Nephron (organoid): Measurements from ENCODE around the gene MTRF1.
A peak's percentile ranks its signal among the peaks of the same experiment; 100 is the strongest.

ENCODE experiments used
- H3K27ac Mint-ChIP-seq, 3 experiments: 2 replicates each; pipeline ENCODE4 v1.8.0; 2020; ENCODE audit warnings: mixed read lengths in 3 of 3, mild to moderate bottlenecking in 2 of 3, moderate library complexity in 1 of 3
- H3K27me3 Mint-ChIP-seq: 2 replicates; pipeline ENCODE4 v1.8.0; 2021; ENCODE audit warnings: low read depth, mild to moderate bottlenecking, moderate library complexity, mixed read lengths
- H3K36me3 Mint-ChIP-seq: 2 replicates; pipeline ENCODE4 v1.8.0; 2020; ENCODE audit warnings: low read depth, mixed read lengths
- H3K4me1 Mint-ChIP-seq: 2 replicates; pipeline ENCODE4 v1.8.0; 2020; ENCODE audit warnings: mixed read lengths
- H3K4me3 Mint-ChIP-seq, 3 experiments: 2 replicates each; pipeline ENCODE4 v1.8.0; 2020; ENCODE audit warnings: mild to moderate bottlenecking in 3 of 3, mixed read lengths in 3 of 3, moderate library complexity in 2 of 3
- H3K9me3 Mint-ChIP-seq: 2 replicates; pipeline ENCODE4 v1.8.0; 2020; ENCODE audit warnings: mixed read lengths
- TF ChIP-seq, protein P1 (sequence below), 3 experiments: fragments of 200-600 bp; sonication (generic); IDR thresholded peaks; one replicate each; pipeline ENCODE4 v1.5.0; 2021; ENCODE audit warnings: antibody characterized with exemption in 3 of 3; ENCODE audit not compliant: unreplicated experiment in 3 of 3

Gene MTRF1

DNA sequence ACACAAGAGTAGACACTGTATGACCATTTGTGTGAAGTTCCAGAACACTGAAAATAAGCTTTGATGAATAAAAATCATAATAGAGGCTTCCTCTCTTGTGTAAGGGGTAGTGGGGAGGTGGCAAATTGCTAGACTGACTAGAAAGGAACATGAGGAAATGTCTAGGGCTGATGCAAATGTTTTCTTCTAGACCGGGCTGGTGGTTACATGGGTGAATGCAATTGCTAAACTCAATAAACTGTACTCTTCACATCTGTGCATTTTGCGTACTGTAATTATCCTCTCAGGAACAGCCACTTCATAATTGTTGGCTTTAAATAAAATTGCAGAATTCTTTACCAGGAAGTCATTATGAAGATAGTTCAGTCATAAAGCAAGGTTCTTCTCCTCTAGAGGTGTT lies 63.9 kb downstream of the MTRF1 start:
- Mint-ChIP-seq H3K9me3 (peaks cover 3% of the 10 kb centered on the region), H3K4me3 (no peak overlapping the region), H3K27ac (no peak overlapping the region), H3K4me1 (peaks cover 11% of the 10 kb centered on the region), H3K36me3 (peaks cover 1% of the 10 kb centered on the region), H3K27me3 (no peaks in the 10 kb centered on the region)
- TF ChIP-seq, protein P1, sequence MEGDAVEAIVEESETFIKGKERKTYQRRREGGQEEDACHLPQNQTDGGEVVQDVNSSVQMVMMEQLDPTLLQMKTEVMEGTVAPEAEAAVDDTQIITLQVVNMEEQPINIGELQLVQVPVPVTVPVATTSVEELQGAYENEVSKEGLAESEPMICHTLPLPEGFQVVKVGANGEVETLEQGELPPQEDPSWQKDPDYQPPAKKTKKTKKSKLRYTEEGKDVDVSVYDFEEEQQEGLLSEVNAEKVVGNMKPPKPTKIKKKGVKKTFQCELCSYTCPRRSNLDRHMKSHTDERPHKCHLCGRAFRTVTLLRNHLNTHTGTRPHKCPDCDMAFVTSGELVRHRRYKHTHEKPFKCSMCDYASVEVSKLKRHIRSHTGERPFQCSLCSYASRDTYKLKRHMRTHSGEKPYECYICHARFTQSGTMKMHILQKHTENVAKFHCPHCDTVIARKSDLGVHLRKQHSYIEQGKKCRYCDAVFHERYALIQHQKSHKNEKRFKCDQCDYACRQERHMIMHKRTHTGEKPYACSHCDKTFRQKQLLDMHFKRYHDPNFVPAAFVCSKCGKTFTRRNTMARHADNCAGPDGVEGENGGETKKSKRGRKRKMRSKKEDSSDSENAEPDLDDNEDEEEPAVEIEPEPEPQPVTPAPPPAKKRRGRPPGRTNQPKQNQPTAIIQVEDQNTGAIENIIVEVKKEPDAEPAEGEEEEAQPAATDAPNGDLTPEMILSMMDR (IDR thresholded peaks at IDR 0.05; ENCODE audit: unreplicated experiment in 3 of 3) = no peak

DNA sequence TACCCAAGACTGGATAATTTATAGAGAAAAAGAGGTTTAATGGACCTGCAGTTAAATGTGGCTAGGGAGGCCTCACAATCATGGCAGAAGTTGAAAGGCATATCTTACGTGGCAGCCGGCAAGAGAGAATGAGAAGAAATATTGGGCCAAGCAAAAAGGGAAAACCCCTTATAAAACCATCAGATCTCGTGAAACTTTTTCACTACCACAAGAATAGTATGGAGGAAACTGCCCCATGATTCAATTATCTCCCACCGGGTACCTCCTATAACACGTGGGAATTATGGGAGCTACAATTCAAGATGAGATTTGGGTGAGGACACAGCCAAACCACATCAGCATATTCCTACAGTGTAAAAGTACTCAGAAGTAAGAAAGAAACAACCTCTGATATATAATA lies 64.3 kb downstream of the MTRF1 start:
- Mint-ChIP-seq H3K4me3 (no peak overlapping the region), H3K27me3 (no peaks in the 10 kb centered on the region), H3K9me3 (peaks cover 6% of the 10 kb centered on the region), H3K4me1 (peaks cover 11% of the 10 kb centered on the region), H3K27ac (no peak overlapping the region), H3K36me3 (peaks cover 6% of the 10 kb centered on the region)
- TF ChIP-seq, protein P1 (IDR thresholded peaks at IDR 0.05; ENCODE audit: unreplicated experiment in 3 of 3) = no peak

DNA sequence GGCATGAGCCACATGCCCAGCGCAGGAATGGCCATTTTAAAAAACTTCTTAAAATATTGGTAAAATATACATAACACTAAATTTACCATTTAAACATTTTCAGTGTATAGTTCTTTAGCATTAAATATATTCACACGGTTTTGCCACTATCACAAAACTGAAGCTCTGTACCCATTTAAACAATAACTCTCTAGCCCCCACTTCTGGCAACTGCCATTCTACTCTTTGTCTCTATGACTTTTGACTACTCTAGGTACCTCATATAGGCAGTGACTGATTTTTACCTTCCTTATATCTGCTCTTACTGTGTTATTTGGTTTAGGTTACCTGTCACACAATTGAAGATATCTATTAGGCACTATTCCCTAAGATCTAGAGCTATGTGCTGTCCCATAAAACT lies 66.8 kb downstream of the MTRF1 start:
- Mint-ChIP-seq H3K27ac (no peak overlapping the region), H3K4me3 (peak overlapping the region in 2 of 3 experiments; percentile 4 to 9), H3K4me1 (peaks cover 17% of the 10 kb centered on the region), H3K27me3 (no peaks in the 10 kb centered on the region), H3K36me3 (peaks cover 27% of the 10 kb centered on the region), H3K9me3 (peaks cover 22% of the 10 kb centered on the region)
- TF ChIP-seq, protein P1 (IDR thresholded peaks at IDR 0.05; ENCODE audit: unreplicated experiment in 3 of 3) = no peak

DNA sequence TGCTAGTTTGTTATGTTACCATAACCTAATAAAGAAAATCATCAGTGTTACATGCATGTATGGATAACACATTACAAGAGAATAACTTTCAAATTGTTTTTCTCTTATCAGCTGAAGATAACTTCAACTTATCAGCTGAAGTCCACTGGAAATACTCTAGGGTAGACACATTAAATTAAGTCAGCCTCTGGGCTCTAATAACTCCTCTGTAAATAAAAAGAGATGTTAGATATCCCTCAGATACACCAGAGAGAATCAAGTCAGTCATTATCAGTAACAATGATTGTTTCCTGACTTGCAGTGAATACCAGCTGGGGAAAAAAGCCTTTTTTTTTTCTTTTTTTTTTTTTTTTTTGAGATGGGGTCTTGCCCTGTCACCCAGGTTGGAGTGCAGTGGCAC lies 67.4 kb downstream of the MTRF1 start:
- TF ChIP-seq, protein P1 (IDR thresholded peaks at IDR 0.05; ENCODE audit: unreplicated experiment in 3 of 3) = no peak
- Mint-ChIP-seq H3K27me3 (no peaks in the 10 kb centered on the region), H3K9me3 (peaks cover 23% of the 10 kb centered on the region), H3K36me3 (peaks cover 29% of the 10 kb centered on the region), H3K4me1 (peaks cover 18% of the 10 kb centered on the region), H3K27ac (no peak overlapping the region), H3K4me3 (peak overlapping the region in 2 of 3 experiments; percentile 11 to 62)

DNA sequence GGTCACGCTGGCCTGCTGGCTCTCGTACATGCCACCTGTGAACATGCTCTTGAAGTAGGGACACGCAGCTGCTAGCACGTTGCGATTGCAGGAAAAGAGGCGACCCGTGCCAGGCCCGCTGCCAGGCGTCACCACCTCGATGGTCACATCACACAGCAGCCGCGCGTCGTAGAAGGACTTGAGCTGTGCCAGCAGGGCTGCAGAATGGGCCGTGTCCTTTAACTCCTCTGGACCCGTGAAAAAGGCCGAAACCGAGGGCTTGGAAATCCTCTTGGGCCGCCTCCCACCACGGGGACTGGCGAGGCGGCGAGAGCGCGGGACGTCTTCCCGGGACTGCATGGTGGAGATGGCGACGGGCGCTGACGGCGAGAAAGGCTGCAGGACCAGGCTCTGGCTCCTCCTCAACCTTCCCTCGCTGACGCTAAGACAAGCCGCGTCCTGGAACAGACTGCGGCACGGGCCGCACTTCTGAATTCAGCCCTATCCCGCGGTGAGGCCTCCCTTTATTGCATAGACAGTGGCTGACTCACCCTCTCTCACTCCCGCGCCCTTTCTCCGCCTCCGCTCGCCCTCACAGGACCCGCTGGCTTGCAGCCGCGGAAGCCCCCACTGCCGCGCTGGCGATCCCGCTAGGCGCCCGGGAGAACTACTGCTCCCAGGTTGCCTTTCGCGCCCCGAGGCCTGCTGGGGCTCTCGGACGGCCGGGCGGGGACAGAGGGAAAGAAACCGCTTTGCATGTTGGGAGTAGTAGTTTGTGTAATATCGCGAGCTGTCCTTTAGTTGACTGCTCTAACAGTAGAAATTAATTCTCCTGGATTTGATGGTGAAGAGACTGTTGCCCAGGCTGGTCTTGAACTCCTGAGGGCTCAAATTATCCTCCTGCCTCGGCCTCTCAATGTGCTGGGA lies 69.2 kb downstream of the MTRF1 start, which contains the start of gene KBTBD7:
Gene KBTBD7, minus strand, starts transcription at position 651 of the 906 bp plus-strand sequence. Its CDS starts 312 bp downstream, at position 339.
- no peaks in the 10 kb centered on the region for H3K27me3 Mint-ChIP-seq
- peaks cover 25% of the 10 kb centered on the region for H3K9me3 Mint-ChIP-seq
- H3K36me3 Mint-ChIP-seq = peaks cover 47% of the 10 kb centered on the region
- TF ChIP-seq, protein P1 (IDR thresholded peaks at IDR 0.05; ENCODE audit: unreplicated experiment in 3 of 3) = no peak
- H3K4me3 Mint-ChIP-seq = peak within 1 kb of the TSS; percentile 94 to 95 (median 95)
- peaks cover 21% of the 10 kb centered on the region for H3K4me1 Mint-ChIP-seq
- H3K27ac Mint-ChIP-seq = peak within 1 kb of the TSS; percentile 97 to 99 (median 98)
